HepG2 (cell line): Measurements from ENCODE around the gene DENND2D. TPM values are rescaled to one million over a fixed set of nuclear protein-coding genes. Genes with fewer than 3 reads are reported as not detected.

Experiments
- ATAC-seq: fragments of 200-7000 bp; cut with Tn5 transposase; 3 replicates; pipeline ENCODE4 v1.9.1; 2020; ENCODE audit warnings: mild to moderate bottlenecking, moderate library complexity
- BruUV-seq: library from RNA; stranded (reverse); fragments of 400-500 nt; replicated peaks from 2 replicates; lab custom pipeline; 2021; lab: Mats Ljungman, UMichigan
- CTCF ChIA-PET: fragments of 300-600 bp; formaldehyde crosslinking; extraction: SDS; loops from one replicate; lab custom pipeline; 2021; ENCODE audit warnings: low total read pairs, inconsistent platforms, low intra/inter-chr PET ratio; lab: Yijun Ruan, JAX
- POLR2A ChIA-PET: fragments of 350-600 bp; sonication (Branson Sonifier 250); formaldehyde crosslinking; loops from one replicate; lab custom pipeline; 2020; ENCODE audit warnings: antibody characterized with exemption, inconsistent platforms; lab: Yijun Ruan, JAX
- DNase-seq: peaks from one replicate; pipeline ENCODE4 v3.0.0-alpha.2; 2015; ENCODE audit warnings: low spot score
- FAIRE-seq: peaks from 3 replicates; lab custom pipeline; 2011; peaks lifted over from hg19 to GRCh38; lab: Jason Lieb, UNC
- H2AFZ ChIP-seq: one replicate; pipeline ENCODE4 v1.6.1; 2011; ENCODE audit warnings: low read length, inconsistent platforms
- H3K27ac ChIP-seq: fragments of 300-600 bp; 3 replicates; pipeline ENCODE4 v1.8.0; 2011; ENCODE audit warnings: mixed run types, mild to moderate bottlenecking, mixed read lengths, low read length, inconsistent platforms; ENCODE audit not compliant: insufficient read depth; ENCODE audit errors: extremely low read length
- H3K27me3 ChIP-seq, 2 experiments: fragments of 200-600 bp in 1 of 2; 2 replicates in 1 of 2; 3 replicates in 1 of 2; pipeline versions ENCODE4 v1.6.0 to v1.8.0; 2011; ENCODE audit warnings: low read length in 2 of 2, mild to moderate bottlenecking in 2 of 2, moderate library complexity in 2 of 2, inconsistent platforms in 1 of 2; ENCODE audit not compliant: insufficient read depth in 2 of 2, control insufficient read depth in 1 of 2
- H3K36me3 ChIP-seq, 2 experiments: fragments of 200-600 bp in 1 of 2; replicated peaks in 1 of 2; 2 replicates in 1 of 2; 3 replicates in 1 of 2; pipeline versions ENCODE4 v1.5.1 to v1.8.0; 2011; ENCODE audit warnings: low read length in 2 of 2, inconsistent platforms in 1 of 2; ENCODE audit not compliant: insufficient read depth in 2 of 2, control insufficient read depth in 1 of 2
- H3K4me1 ChIP-seq: 2 replicates; pipeline ENCODE4 v1.5.1; 2012; ENCODE audit warnings: low read length, inconsistent platforms; ENCODE audit not compliant: insufficient read depth
- H3K4me2 ChIP-seq: 2 replicates; pipeline ENCODE4 v1.6.0; 2011; ENCODE audit warnings: low read depth, low read length, inconsistent platforms
- H3K4me3 ChIP-seq, 3 experiments: fragments of 200-600 bp in 1 of 3; sonication (generic), shearing (Covaris generic) in 1 of 3; replicated peaks in 1 of 3; 2 replicates each; pipeline ENCODE4 v1.5.1; 2011 to 2016; ENCODE audit warnings: low read length in 3 of 3, inconsistent platforms in 2 of 3, low read depth in 2 of 3, mild to moderate bottlenecking in 2 of 3, control low read depth in 1 of 3, mixed read lengths in 1 of 3; ENCODE audit not compliant: insufficient read depth in 1 of 3
- H3K79me2 ChIP-seq: one replicate; pipeline ENCODE4 v1.6.1; 2011; ENCODE audit warnings: low read length, inconsistent platforms; ENCODE audit not compliant: insufficient read depth
- H3K9ac ChIP-seq: 2 replicates; pipeline ENCODE4 v1.6.0; 2011; ENCODE audit warnings: mild to moderate bottlenecking, low read depth, low read length, inconsistent platforms; ENCODE audit not compliant: insufficient read depth
- H3K9me3 ChIP-seq: 2 replicates; pipeline ENCODE4 v1.5.1; 2012; ENCODE audit warnings: mild to moderate bottlenecking, low read length
- H4K20me1 ChIP-seq: 2 replicates; pipeline ENCODE4 v1.6.0; 2011; ENCODE audit warnings: inconsistent platforms, mild to moderate bottlenecking, low read length, moderate library complexity; ENCODE audit not compliant: insufficient read depth
- GTF2F1 ChIP-seq: fragments of 150-350 bp; IDR thresholded peaks from 2 replicates; pipeline ENCODE4 v1.6.1; 2014; ENCODE audit warnings: low read length
- HNRNPL ChIP-seq: fragments of 200-400 bp; formaldehyde crosslinking; IDR thresholded peaks from 2 replicates; pipeline ENCODE4 v1.6.1; 2017; ENCODE audit warnings: mild to moderate bottlenecking, low read depth, low read length
- MATR3 ChIP-seq: sonication (generic); formaldehyde crosslinking; IDR thresholded peaks from 2 replicates; pipeline ENCODE4 v1.4.0; 2020; ENCODE audit warnings: missing genetic modification reagents
- NFIC ChIP-seq: IDR thresholded peaks from 2 replicates; pipeline ENCODE4 v1.6.1; 2012; ENCODE audit warnings: mild to moderate bottlenecking, low read length, inconsistent platforms
- NPAS2 ChIP-seq: sonication (generic); formaldehyde crosslinking; IDR thresholded peaks from 2 replicates; pipeline ENCODE4 v1.8.0; 2022; ENCODE audit warnings: mild to moderate bottlenecking, missing genetic modification reagents, borderline replicate concordance
- SOX6 ChIP-seq, 2 experiments: fragments of 450-650 bp in 1 of 2; sonication (generic) in 1 of 2; formaldehyde crosslinking in 1 of 2; IDR thresholded peaks; 2 replicates each; pipeline versions ENCODE4 v1.4.0 to v1.6.1; 2017 to 2020; ENCODE audit warnings: antibody characterized with exemption in 1 of 2, mild to moderate bottlenecking in 1 of 2, missing genetic modification reagents in 1 of 2
- SRSF4 ChIP-seq: fragments of 200-400 bp; formaldehyde crosslinking; IDR thresholded peaks from one replicate; pipeline ENCODE4 v1.6.1; 2018; ENCODE audit warnings: mild to moderate bottlenecking, low read depth, low read length, moderate library complexity; ENCODE audit not compliant: poor library complexity, severe bottlenecking
- TBL1XR1 ChIP-seq: fragments of 150-350 bp; IDR thresholded peaks from 2 replicates; pipeline ENCODE4 v1.6.1; 2014; ENCODE audit warnings: borderline replicate concordance, low read length; ENCODE audit not compliant: partially characterized antibody
- ZFP36L2 ChIP-seq: sonication (generic); formaldehyde crosslinking; IDR thresholded peaks from 2 replicates; pipeline ENCODE4 v1.4.0; 2020; ENCODE audit warnings: missing genetic modification reagents
- ZNF296 ChIP-seq: sonication (generic); formaldehyde crosslinking; conservative IDR thresholded peaks from 2 replicates; pipeline ENCODE4 v1.5.0; 2020; ENCODE audit warnings: mild to moderate bottlenecking, missing genetic modification reagents
- ZNF430 ChIP-seq: sonication (generic); formaldehyde crosslinking; IDR thresholded peaks from 2 replicates; pipeline ENCODE4 v1.9.0; 2021; ENCODE audit warnings: mild to moderate bottlenecking, missing genetic modification reagents
- ZNF609 ChIP-seq: sonication (generic); formaldehyde crosslinking; IDR thresholded peaks from 2 replicates; pipeline ENCODE4 v1.4.0; 2020; ENCODE audit warnings: mild to moderate bottlenecking, missing genetic modification reagents, borderline replicate concordance
- ZNF644 ChIP-seq: IDR thresholded peaks from 2 replicates; pipeline ENCODE4 v1.6.1; 2016; ENCODE audit warnings: low read depth
- ZNF713 ChIP-seq: sonication (generic); formaldehyde crosslinking; IDR thresholded peaks from 2 replicates; pipeline ENCODE4 v1.4.0; 2020; ENCODE audit warnings: mild to moderate bottlenecking, missing genetic modification reagents
- ZNF749 ChIP-seq: sonication (generic); formaldehyde crosslinking; IDR thresholded peaks from 2 replicates; pipeline ENCODE4 v1.8.0; 2022; ENCODE audit warnings: mild to moderate bottlenecking, missing genetic modification reagents, moderate library complexity, borderline replicate concordance
- WGBS: methylation state at CpG from one replicate; pipeline ENCODE4 v1.1.6; 2017; ENCODE audit warnings: low lambda C conversion rate; 5-methylcytosine and 5-hydroxymethylcytosine counted together
- in situ Hi-C: cut with HindIII; loops from 2 replicates; pipeline ENCODE4 v1.10.0; 2017; ENCODE audit warnings: low pct_unique_long_range_greater_than_20kb; ENCODE audit not compliant: extremely low pct_ligation_motif_present
- intact Hi-C: fragments of 100-400 bp; cut with micrococcal nuclease; formaldehyde crosslinking; loops from one replicate; pipeline ENCODE4 v1.10.0; 2022; ENCODE audit not compliant: unreplicated experiment
- polyA plus RNA-seq, 8 experiments: library from polyadenylated mRNA; depleted of rRNA in 3 of 8; stranded (reverse) in 7 of 8; unstranded in 1 of 8; fragments of >200 nt; fragmentation: Illumina TruSeq in 4 of 8; extraction: Trizol in 4 of 8; gene quantifications; 2 replicates each; pipeline versions ENCODE4 v1.2.1 to v1.2.3, GENCODE V29; 2011 to 2016; ENCODE audit warnings: low read depth in 4 of 8, missing spikeins in 1 of 8, mixed read lengths in 1 of 8; ENCODE audit not compliant: insufficient read depth in 1 of 8
- total RNA-seq, 5 experiments: library from RNA; depleted of rRNA; stranded (reverse); fragments of >200 nt; fragmentation: Illumina TruSeq; extraction: Trizol; gene quantifications; 2 replicates each; pipeline ENCODE4 v1.2.3, GENCODE V29; 2016; ENCODE audit warnings: low read depth in 1 of 5
- TF ChIP-seq, protein P1 (sequence below): sonication (generic); formaldehyde crosslinking; IDR thresholded peaks from 2 replicates; pipeline ENCODE4 v1.5.0; 2020; ENCODE audit warnings: mild to moderate bottlenecking, missing genetic modification reagents, moderate library complexity
- TF ChIP-seq, protein P2 (sequence below): sonication (generic); formaldehyde crosslinking; IDR thresholded peaks from 2 replicates; pipeline ENCODE4 v1.5.0; 2020; ENCODE audit warnings: mild to moderate bottlenecking, low read depth, missing genetic modification reagents, borderline replicate concordance
- TF ChIP-seq, protein P3 (sequence below): sonication (generic); formaldehyde crosslinking; IDR thresholded peaks from 2 replicates; pipeline ENCODE4 v1.8.1; 2023; ENCODE audit warnings: missing genetic modification reagents, inconsistent platforms, borderline replicate concordance

The DENND2D gene
- total and polyA plus RNA-seq, 2 of the 13 experiments (the other 11 are each of a cell fraction or from before 2014, with no cell fraction given), result 0.04 TPM; not detected in 1

DNA sequence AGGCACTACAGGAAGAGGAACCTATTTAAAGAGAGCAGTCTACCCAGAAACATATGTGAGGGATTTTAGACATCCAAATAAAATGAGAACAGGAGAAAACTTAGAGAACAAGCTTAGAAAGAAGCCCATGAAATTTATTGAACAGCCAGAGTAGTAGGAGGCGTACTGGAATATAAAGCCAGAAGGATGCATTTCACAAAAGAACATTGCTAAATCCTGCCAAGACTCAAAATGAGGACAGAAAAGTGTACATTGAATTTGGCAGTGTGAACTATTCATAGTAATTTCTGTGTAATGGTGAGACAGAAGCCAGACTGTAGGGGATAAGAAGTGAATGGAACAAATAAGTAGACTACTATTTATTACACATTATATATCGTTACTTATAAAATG lies 38.0 kb downstream of the DENND2D start:
- Histone ChIP-seq H3K4me1 (no peaks in the 10 kb centered on the region), H3K36me3 (peaks cover 4 to 51% of the 10 kb centered on the region in 2 experiments), H3K9ac (no peak overlapping the region), H3K27me3 (no peaks in the 10 kb centered on the region), H3K4me2 (no peak overlapping the region), H3K9me3 (no peaks in the 10 kb centered on the region), H2AFZ (no peak overlapping the region), H3K4me3 (no peak overlapping the region), H4K20me1 (no peaks in the 10 kb centered on the region), H3K27ac (no peak overlapping the region), H3K79me2 (no peaks in the 10 kb centered on the region)
- POLR2A ChIA-PET, result no interaction called here
- CTCF ChIA-PET, result no interaction called here
- intact Hi-C loops (no loop called here), in situ Hi-C loops (no loop called here)
- FAIRE-seq (no peak), ATAC-seq (no peak), DNase-seq (no peak)
- WGBS, result 97% methylated on average over 2 of the region's 2 CpGs
- BruUV-seq, result TSS peak; percentile 21
- no peak for TF ChIP-seq NFIC
- TF ChIP-seq, protein P1, sequence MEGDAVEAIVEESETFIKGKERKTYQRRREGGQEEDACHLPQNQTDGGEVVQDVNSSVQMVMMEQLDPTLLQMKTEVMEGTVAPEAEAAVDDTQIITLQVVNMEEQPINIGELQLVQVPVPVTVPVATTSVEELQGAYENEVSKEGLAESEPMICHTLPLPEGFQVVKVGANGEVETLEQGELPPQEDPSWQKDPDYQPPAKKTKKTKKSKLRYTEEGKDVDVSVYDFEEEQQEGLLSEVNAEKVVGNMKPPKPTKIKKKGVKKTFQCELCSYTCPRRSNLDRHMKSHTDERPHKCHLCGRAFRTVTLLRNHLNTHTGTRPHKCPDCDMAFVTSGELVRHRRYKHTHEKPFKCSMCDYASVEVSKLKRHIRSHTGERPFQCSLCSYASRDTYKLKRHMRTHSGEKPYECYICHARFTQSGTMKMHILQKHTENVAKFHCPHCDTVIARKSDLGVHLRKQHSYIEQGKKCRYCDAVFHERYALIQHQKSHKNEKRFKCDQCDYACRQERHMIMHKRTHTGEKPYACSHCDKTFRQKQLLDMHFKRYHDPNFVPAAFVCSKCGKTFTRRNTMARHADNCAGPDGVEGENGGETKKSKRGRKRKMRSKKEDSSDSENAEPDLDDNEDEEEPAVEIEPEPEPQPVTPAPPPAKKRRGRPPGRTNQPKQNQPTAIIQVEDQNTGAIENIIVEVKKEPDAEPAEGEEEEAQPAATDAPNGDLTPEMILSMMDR (CRISPR knock-in tag), result no peak
- no peak for TF ChIP-seq GTF2F1
- TF ChIP-seq HNRNPL, result no peak
- TF ChIP-seq, protein P2, sequence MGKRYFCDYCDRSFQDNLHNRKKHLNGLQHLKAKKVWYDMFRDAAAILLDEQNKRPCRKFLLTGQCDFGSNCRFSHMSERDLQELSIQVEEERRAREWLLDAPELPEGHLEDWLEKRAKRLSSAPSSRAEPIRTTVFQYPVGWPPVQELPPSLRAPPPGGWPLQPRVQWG (CRISPR knock-in tag), result no peak
- TF ChIP-seq MATR3 (CRISPR knock-in tag), result no peak
- TF ChIP-seq ZNF609 (CRISPR knock-in tag), result no peak
- TF ChIP-seq SRSF4, result no peak
- no peak for TF ChIP-seq ZNF430 (CRISPR knock-in tag)
- TF ChIP-seq, protein P3, sequence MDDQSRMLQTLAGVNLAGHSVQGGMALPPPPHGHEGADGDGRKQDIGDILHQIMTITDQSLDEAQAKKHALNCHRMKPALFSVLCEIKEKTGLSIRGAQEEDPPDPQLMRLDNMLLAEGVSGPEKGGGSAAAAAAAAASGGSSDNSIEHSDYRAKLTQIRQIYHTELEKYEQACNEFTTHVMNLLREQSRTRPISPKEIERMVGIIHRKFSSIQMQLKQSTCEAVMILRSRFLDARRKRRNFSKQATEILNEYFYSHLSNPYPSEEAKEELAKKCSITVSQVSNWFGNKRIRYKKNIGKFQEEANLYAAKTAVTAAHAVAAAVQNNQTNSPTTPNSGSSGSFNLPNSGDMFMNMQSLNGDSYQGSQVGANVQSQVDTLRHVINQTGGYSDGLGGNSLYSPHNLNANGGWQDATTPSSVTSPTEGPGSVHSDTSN (CRISPR knock-in tag), result no peak
- no peak for TF ChIP-seq ZNF713 (CRISPR knock-in tag)
- TF ChIP-seq ZNF644 (CRISPR knock-in tag), result no peak
- TF ChIP-seq NPAS2 (CRISPR knock-in tag), result no peak
- no peak for TF ChIP-seq TBL1XR1
- TF ChIP-seq SOX6 (IDR thresholded peaks at IDR 0.05), result no peak
- no peak for TF ChIP-seq SOX6 (CRISPR knock-in tag; IDR thresholded peaks at IDR 0.05)
- TF ChIP-seq ZNF749 (CRISPR knock-in tag), result no peak
- no peak for TF ChIP-seq ZNF296 (CRISPR knock-in tag)
- TF ChIP-seq ZFP36L2 (CRISPR knock-in tag), result no peak
